ENCODE data around the gene STXBP6. TPM values are rescaled to one million over a fixed set of nuclear protein-coding genes. Genes with fewer than 3 reads are reported as not detected.
A peak's percentile ranks its signal among the peaks of the same experiment; 100 is the strongest.

STXBP6 gene
- total and polyA plus RNA-seq, 2 experiments from 2014 or later, result 3.8 to 6.4 TPM

- TF ChIP-seq, protein P1, sequence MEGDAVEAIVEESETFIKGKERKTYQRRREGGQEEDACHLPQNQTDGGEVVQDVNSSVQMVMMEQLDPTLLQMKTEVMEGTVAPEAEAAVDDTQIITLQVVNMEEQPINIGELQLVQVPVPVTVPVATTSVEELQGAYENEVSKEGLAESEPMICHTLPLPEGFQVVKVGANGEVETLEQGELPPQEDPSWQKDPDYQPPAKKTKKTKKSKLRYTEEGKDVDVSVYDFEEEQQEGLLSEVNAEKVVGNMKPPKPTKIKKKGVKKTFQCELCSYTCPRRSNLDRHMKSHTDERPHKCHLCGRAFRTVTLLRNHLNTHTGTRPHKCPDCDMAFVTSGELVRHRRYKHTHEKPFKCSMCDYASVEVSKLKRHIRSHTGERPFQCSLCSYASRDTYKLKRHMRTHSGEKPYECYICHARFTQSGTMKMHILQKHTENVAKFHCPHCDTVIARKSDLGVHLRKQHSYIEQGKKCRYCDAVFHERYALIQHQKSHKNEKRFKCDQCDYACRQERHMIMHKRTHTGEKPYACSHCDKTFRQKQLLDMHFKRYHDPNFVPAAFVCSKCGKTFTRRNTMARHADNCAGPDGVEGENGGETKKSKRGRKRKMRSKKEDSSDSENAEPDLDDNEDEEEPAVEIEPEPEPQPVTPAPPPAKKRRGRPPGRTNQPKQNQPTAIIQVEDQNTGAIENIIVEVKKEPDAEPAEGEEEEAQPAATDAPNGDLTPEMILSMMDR (IDR thresholded peaks at IDR 0.05; ENCODE audit: low read depth, low read length), result no peak
- H3K27ac ChIP-seq, result no peak overlapping the region
- peak in 1 of 2 donors; percentile 44 for DNase-seq (ENCODE audit: low read depth in 1 of 2, low spot score in 1 of 2)
Measured at GRCh38 chr14:24984846-24985589, 64.9 kb downstream of the STXBP6 start.

DNA sequence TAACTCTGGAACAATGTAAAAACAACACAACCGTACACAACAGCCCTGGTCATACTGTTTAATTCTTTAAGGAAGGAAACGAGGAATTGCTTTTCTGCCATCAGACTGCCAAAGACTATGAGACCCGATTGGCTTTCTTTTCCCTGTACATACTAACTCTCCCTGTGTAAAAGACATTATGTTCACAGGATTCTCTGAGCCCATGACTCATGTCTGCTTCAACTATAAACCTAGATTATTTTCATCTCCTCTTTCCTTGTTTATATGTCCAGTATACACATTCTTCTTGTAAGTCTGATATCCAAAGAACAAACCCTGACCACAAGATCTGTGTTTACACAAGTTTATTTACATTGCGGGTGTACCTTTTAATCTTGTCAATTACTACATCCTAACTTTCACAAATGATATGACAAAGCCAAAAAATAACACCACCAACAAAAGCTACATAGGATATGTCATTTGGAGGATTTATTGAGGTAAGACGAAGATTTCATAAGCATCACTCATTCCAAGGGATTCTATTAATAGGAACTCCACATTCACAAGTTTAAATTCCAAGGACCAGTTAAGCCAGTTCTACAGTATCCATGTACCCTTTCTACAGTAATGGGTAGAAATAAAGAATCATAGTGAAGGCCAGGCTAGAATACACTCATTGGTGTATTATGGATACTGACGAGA lies 67.3 kb downstream of the STXBP6 start:
- TF ChIP-seq, protein P1 (IDR thresholded peaks at IDR 0.05; ENCODE audit: low read depth, low read length), result no peak
- peak in 1 of 2 donors; percentile 60 for DNase-seq (ENCODE audit: low read depth in 1 of 2, low spot score in 1 of 2)
- Histone ChIP-seq H3K36me3 (no peaks in the 10 kb centered on the region), H3K9me3 (ENCODE audit: low read depth) (no peaks in the 10 kb centered on the region), H3K4me3 (no peak overlapping the region), H3K27me3 (peaks cover 8% of the 10 kb centered on the region), H3K4me1 (ENCODE audit: low read depth) (no peaks in the 10 kb centered on the region), H3K27ac (no peak overlapping the region)

More at GRCh38 chr14:24984846-24985589, 64.9 kb downstream of the STXBP6 start:
- no peaks in the 10 kb centered on the region for H3K4me1 ChIP-seq (ENCODE audit: low read depth)
- peaks cover 4% of the 10 kb centered on the region for H3K27me3 ChIP-seq
- no peaks in the 10 kb centered on the region for H3K36me3 ChIP-seq
- H3K4me3 ChIP-seq, result no peak overlapping the region
- no peaks in the 10 kb centered on the region for H3K9me3 ChIP-seq (ENCODE audit: low read depth)

- DNase-seq (ENCODE audit: low read depth in 1 of 2, low spot score in 1 of 2), result no peak
- Histone ChIP-seq H3K4me1 (ENCODE audit: low read depth) (no peaks in the 10 kb centered on the region), H3K36me3 (no peaks in the 10 kb centered on the region), H3K4me3 (no peak overlapping the region), H3K27me3 (peaks cover 8% of the 10 kb centered on the region), H3K27ac (no peak overlapping the region), H3K9me3 (ENCODE audit: low read depth) (no peaks in the 10 kb centered on the region)
- TF ChIP-seq, protein P1 (IDR thresholded peaks at IDR 0.05; ENCODE audit: low read depth, low read length), result no peak
Measured at GRCh38 chr14:24979725-24980239, 70.2 kb downstream of the STXBP6 start.

GRCh38 chr14:24978862-24979724 lies 70.9 kb downstream of the STXBP6 start:
- Histone ChIP-seq H3K4me3 (no peak overlapping the region), H3K27me3 (peaks cover 8% of the 10 kb centered on the region), H3K27ac (no peak overlapping the region), H3K9me3 (ENCODE audit: low read depth) (no peaks in the 10 kb centered on the region), H3K4me1 (ENCODE audit: low read depth) (no peaks in the 10 kb centered on the region), H3K36me3 (no peaks in the 10 kb centered on the region)
- TF ChIP-seq, protein P1 (IDR thresholded peaks at IDR 0.05; ENCODE audit: low read depth, low read length), result no peak
- DNase-seq (ENCODE audit: low read depth in 1 of 2, low spot score in 1 of 2), result no peak

DNA sequence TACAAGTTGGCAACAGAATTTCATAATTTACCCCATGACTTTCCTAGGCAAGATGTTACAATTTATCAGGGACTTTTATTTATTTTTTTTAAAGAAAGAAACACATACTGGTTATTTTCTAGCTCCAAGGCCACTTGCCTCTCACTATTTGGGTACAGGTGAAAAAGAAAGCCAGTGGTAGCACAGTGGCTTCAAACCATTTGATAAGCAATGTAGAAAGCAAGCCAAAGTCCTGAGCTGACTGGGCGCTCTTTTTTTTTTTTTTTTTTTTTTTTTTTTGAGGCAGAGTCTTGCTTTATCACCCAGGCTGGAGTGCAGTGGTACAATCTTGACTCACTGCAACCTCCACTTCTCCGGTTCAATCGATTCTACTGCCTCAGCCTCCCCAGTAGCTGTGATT lies 73.3 kb downstream of the STXBP6 start:
- DNase-seq (ENCODE audit: low read depth in 1 of 2, low spot score in 1 of 2), result no peak
- no peaks in the 10 kb centered on the region for H3K9me3 ChIP-seq (ENCODE audit: low read depth)
- TF ChIP-seq, protein P1 (IDR thresholded peaks at IDR 0.05; ENCODE audit: low read depth, low read length), result no peak
- H3K27me3 ChIP-seq, result peaks cover 8% of the 10 kb centered on the region
- H3K36me3 ChIP-seq, result no peaks in the 10 kb centered on the region
- H3K4me3 ChIP-seq, result no peak overlapping the region
- no peak overlapping the region for H3K27ac ChIP-seq
- H3K4me1 ChIP-seq (ENCODE audit: low read depth), result no peaks in the 10 kb centered on the region

All from cardiac muscle cell (in vitro differentiated cells and primary cell).